Left lung (tissue), 10 donors: ENCODE measurements around the gene ZNF423. TPM values are rescaled to one million over a fixed set of nuclear protein-coding genes. Genes with fewer than 3 reads are reported as not detected.

ENCODE experiments used
- ATAC-seq: fragments of 200-7000 bp; cut with Tn5 transposase; one replicate; pipeline ENCODE4 v1.9.1; 2020; ENCODE audit warnings: moderate library complexity
- DNase-seq, 4 donors: peaks; one replicate each; pipeline ENCODE4 v3.0.0-alpha.2; 2013 to 2020
- H3K27ac ChIP-seq, 2 donors: fragments of 200-600 bp; sonication (generic) in 1 of 2; one replicate each; pipeline versions ENCODE4 v1.5.0 to v1.8.0; 2020 to 2021
- H3K27me3 ChIP-seq, 2 donors: fragments of 200-600 bp; sonication (generic) in 1 of 2; one replicate each; pipeline versions ENCODE4 v1.5.0 to v1.8.0; 2020 to 2021
- H3K36me3 ChIP-seq, 2 donors: fragments of 200-600 bp; sonication (generic) in 1 of 2; one replicate each; pipeline versions ENCODE4 v1.5.0 to v1.8.0; 2020 to 2021
- H3K4me1 ChIP-seq, 2 donors: fragments of 200-600 bp; one replicate each; pipeline ENCODE4 v1.8.0; 2021
- H3K4me3 ChIP-seq, 2 donors: fragments of 200-600 bp; sonication (generic) in 1 of 2; one replicate each; pipeline versions ENCODE4 v1.5.0 to v1.8.0; 2020 to 2021; ENCODE audit warnings: mild to moderate bottlenecking in 1 of 2
- H3K9me3 ChIP-seq, 2 donors: fragments of 200-600 bp; sonication (generic) in 1 of 2; one replicate each; pipeline versions ENCODE4 v1.5.0 to v1.8.0; 2020 to 2021
- intact Hi-C, 2 donors: fragments of 100-400 bp; cut with DNase I; formaldehyde crosslinking; loops; one replicate each; pipeline versions ENCODE4 v1.11.2 to v1.14.2; 2022
- polyA plus RNA-seq, 6 donors: library from polyadenylated mRNA; unstranded; fragments of 120-200 nt; gene quantifications; one replicate each; pipeline ENCODE4 v1.2.1, GENCODE V29; 2013; ENCODE audit not compliant: insufficient read length in 6 of 6
- total RNA-seq, 2 donors: library from RNA; stranded (reverse); fragmentation: NEBNext Ultra II Directional; extraction: Animal tissue kit (Norgen Biotek cat#: 25700); gene quantifications; one replicate each; pipeline ENCODE4 v1.2.1, GENCODE V29; 2021
- TF ChIP-seq, protein P1 (sequence below), 2 donors: fragments of 200-600 bp; sonication (generic) in 1 of 2; IDR thresholded peaks; one replicate each; pipeline versions ENCODE4 v1.5.0 to v1.8.0; 2021; ENCODE audit warnings: antibody characterized with exemption in 2 of 2
- donor health status: DM: no; HTN: yes; CAD: no.
- donor health status: DM: no; HTN: no; CAD: no.

Gene ZNF423
- total and polyA plus RNA-seq, 8 donors: 7.8 to 30.5 (median 26.6) TPM

DNA sequence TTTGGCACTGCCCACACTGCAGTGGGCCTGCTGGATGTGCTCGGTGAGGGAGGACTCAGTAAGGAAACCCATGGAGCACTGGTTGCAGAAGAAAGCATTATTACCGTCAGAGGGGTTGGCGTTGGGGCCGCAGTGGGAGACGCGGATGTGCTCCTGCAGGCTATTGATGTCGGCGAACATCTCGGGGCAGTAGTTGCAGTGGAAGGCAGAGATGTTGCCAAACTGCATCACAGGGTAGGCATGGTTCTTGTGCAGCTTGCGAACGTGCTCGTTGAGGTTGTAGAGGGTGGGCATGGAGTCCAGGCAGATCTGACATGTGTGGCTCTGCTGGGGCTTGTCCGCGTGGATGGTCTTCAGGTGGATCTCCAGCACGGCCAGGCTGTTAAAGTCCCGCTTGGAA, 218.4 kb downstream of the ZNF423 start:
- DNase-seq (no peak), ATAC-seq (no peak)
- TF ChIP-seq, protein P1, sequence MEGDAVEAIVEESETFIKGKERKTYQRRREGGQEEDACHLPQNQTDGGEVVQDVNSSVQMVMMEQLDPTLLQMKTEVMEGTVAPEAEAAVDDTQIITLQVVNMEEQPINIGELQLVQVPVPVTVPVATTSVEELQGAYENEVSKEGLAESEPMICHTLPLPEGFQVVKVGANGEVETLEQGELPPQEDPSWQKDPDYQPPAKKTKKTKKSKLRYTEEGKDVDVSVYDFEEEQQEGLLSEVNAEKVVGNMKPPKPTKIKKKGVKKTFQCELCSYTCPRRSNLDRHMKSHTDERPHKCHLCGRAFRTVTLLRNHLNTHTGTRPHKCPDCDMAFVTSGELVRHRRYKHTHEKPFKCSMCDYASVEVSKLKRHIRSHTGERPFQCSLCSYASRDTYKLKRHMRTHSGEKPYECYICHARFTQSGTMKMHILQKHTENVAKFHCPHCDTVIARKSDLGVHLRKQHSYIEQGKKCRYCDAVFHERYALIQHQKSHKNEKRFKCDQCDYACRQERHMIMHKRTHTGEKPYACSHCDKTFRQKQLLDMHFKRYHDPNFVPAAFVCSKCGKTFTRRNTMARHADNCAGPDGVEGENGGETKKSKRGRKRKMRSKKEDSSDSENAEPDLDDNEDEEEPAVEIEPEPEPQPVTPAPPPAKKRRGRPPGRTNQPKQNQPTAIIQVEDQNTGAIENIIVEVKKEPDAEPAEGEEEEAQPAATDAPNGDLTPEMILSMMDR (IDR thresholded peaks at IDR 0.05): no peak
- Histone ChIP-seq H3K27me3 (no peaks in the 10 kb centered on the region), H3K4me1 (peaks cover 7 to 14% of the 10 kb centered on the region in 2 donors), H3K4me3 (no peak overlapping the region), H3K36me3 (no peaks in the 10 kb centered on the region), H3K27ac (no peak overlapping the region), H3K9me3 (no peaks in the 10 kb centered on the region)
- intact Hi-C loops: no loop called here

DNA sequence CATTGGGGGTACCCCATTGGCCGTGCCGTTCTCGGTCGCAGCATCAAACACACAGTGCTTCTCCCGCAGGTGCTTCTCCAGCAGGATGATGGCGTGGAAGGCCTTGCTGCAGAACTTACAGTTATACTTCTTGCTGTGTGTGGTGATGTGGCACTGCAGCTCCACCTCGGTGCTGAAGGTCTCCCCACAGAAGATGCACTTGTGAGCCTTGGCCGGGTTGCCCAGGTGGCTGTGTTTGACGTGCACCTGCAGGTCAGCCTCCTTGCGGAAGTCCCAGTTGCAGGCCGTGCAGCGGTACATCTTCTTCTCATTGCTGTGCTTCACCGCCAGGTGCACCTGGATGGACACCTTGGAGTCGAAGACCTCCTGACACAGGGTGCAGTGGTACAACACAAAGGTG, 219.3 kb downstream of the ZNF423 start:
- DNase-seq: no peak
- Histone ChIP-seq H3K9me3 (no peaks in the 10 kb centered on the region), H3K4me3 (no peak overlapping the region), H3K27ac (no peak overlapping the region), H3K36me3 (no peaks in the 10 kb centered on the region), H3K27me3 (no peaks in the 10 kb centered on the region), H3K4me1 (peaks cover 7 to 14% of the 10 kb centered on the region in 2 donors)
- intact Hi-C loops: no loop called here
- TF ChIP-seq, protein P1 (IDR thresholded peaks at IDR 0.05): no peak
- no peak for ATAC-seq

DNA sequence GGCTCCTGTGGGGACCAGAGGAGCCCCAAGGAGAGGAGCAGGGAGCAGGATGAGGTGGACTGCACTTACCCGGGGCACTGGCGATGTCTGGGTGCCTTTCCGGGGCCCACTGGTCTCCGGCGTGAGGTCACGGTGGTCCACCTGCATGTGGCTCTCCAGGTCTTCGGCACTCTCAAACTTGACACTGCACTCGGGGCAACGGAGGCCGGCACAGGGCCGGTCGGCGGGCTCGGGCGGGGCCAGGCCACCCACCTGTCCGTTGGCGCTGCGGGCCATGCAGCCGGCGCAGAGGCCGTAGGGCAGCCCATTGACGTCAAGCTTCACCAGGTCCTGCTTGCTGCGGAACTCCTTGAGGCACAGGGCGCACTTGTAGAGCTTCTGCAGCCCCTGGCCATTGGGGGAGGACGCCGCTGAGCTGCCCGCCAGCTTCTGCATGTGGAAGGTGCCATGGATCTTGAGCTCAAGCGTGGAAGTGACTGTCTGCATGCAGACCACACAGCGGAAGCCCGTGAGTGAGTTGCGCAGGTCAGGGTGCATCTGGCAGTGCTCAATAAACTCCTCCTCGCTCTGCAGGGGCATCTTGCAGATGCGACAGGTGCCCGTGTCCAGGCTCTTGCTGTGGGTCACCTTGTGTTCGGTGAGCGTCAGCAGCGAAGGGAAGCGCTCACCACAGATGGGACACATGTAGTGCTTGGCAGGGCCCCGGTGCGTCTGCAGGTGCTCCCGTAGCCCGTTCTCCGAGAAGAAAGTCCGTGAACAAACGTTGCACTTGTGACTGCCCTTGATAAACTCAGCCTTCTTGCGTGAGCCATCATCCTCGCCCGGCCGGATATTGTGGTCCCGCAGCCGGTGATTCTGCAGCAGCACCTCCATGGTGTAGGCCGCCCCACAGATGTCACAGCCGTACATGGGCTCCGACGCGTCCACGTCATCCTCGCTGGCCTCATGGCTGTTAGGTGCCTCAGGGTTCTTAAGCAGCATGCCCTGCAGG, 220.0 kb downstream of the ZNF423 start:
- no peaks in the 10 kb centered on the region for H3K27me3 ChIP-seq
- ATAC-seq: no peak
- H3K4me3 ChIP-seq: no peak overlapping the region
- TF ChIP-seq, protein P1 (IDR thresholded peaks at IDR 0.05): no peak
- DNase-seq: no peak
- H3K9me3 ChIP-seq: no peaks in the 10 kb centered on the region
- peaks cover 7 to 14% of the 10 kb centered on the region in 2 donors for H3K4me1 ChIP-seq
- H3K27ac ChIP-seq: no peak overlapping the region
- intact Hi-C loops: no loop called here
- H3K36me3 ChIP-seq: no peaks in the 10 kb centered on the region

DNA sequence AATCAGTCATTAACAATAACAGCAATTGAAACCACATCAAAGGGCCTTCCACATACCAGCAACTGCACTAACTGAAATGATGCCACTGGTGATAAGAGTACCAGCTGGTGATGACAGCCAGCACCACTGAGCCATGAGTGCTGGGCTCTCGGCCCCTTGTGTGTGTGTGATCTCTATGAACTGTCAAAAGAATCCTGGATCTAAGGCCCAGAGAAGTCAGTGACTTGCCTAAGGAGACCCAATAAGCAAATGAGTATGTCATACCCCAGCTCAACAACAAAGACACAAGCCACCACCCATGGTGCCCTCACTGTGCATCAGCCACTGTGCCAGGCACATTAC, 220.9 kb downstream of the ZNF423 start:
- H3K36me3 ChIP-seq: no peaks in the 10 kb centered on the region
- peaks cover 7 to 14% of the 10 kb centered on the region in 2 donors for H3K4me1 ChIP-seq
- ATAC-seq (no peak), DNase-seq (no peak)
- no peaks in the 10 kb centered on the region for H3K9me3 ChIP-seq
- no peak overlapping the region for H3K27ac ChIP-seq
- no peaks in the 10 kb centered on the region for H3K27me3 ChIP-seq
- TF ChIP-seq, protein P1 (IDR thresholded peaks at IDR 0.05): no peak
- intact Hi-C loops: no loop called here
- no peak overlapping the region for H3K4me3 ChIP-seq

DNA sequence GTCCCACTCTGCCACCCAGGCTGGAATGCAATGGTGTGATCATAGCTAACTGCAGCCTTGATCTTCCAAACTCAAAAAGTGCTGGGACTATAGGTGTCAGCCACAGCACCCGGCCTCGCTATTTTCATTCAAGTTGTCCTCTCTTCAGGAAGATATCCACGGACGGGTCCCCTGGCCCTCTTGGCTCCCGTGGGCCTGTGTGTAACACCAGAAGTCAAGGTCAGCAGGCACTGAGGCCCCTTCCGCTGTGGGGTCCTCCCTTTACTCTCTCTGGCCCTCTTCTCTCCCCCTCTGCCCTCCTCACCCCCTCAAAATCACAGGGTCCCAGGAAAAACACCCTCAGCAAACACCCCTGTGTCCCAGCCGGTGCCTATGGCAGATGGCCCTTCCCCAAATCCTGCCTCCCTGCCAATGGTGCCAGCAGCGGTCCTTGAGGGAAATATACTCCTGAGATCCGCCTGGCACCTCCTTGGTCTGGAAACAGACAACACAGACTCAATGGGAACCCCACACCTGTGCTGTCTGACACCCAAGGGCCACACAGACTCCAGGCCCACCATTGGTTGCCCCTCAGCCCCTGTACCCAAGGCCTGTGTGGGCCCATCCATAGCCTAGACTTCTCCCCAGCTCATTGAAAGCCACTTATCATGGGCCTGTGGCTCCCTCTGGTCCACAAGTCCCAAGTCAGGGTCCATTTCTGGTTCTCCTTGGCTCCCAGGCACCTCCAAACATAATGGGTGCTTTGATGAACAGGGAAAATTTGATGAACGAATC, 221.5 kb downstream of the ZNF423 start:
- DNase-seq (no peak), ATAC-seq (no peak)
- intact Hi-C loops: no loop called here
- H3K4me1 ChIP-seq: peaks cover 4 to 9% of the 10 kb centered on the region in 2 donors
- no peaks in the 10 kb centered on the region for H3K27me3 ChIP-seq
- peaks cover 0 to under 1% of the 10 kb centered on the region in 2 donors for H3K9me3 ChIP-seq
- H3K36me3 ChIP-seq: no peaks in the 10 kb centered on the region
- H3K27ac ChIP-seq: no peak overlapping the region
- TF ChIP-seq, protein P1 (IDR thresholded peaks at IDR 0.05): no peak
- no peak overlapping the region for H3K4me3 ChIP-seq
